ENCODE results near the gene RPS18. TPM values are rescaled to one million over a fixed set of nuclear protein-coding genes. Genes with fewer than 3 reads are reported as not detected.

RPS18 gene
- polyA plus RNA-seq, 3 donors: 2,430 to 3,295 (median 2,894) TPM

DNA sequence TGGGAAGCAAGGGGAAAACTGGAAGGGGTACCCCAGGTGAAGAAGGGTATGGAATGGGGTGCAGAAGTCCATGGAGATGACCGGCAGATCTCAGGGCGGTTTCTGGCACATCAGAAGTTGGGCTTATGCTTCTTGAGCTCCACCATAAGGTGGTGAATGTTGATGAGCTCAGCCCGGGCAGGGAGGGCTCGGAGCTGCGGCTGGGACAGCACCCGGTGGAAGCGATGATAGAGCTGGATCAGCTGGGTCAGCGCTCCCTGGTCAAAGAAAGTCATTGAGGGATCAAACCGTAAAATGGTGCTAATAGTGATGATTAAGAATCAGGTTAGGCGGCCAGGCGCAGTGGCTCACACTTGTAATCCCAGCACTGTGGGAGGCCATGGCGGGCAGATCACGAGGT lies 21.1 kb upstream of the RPS18 start:
- H3K27me3 ChIP-seq (ENCODE audit: control insufficient read depth in 2 of 2, insufficient read depth in 2 of 2, low read length in 2 of 2): no peaks in the 10 kb centered on the region
- WGBS (ENCODE audit: insufficient coverage): 99% methylated on average over 9 of the region's 13 CpGs
- no peak overlapping the region for H3K4me3 ChIP-seq (replicated peaks in 1 of 3; ENCODE audit: low read depth in 2 of 3, low read length in 3 of 3)
- no peaks in the 10 kb centered on the region for H3K9me3 ChIP-seq (replicated peaks in 1 of 2; ENCODE audit: control insufficient read depth in 1 of 2, insufficient read depth in 1 of 2, low read length in 2 of 2)
- no peak overlapping the region for H3K4me2 ChIP-seq (replicated peaks; ENCODE audit: extremely low read depth, low read length, poor library complexity, severe bottlenecking)
- Mint-ChIP-seq H3K27ac (peak overlapping the region in 4 of 7 donors; percentile 91 to 96 (median 94)), H3K4me1 (peaks cover 32% of the 10 kb centered on the region), H3K4me3 (no peak overlapping the region), H3K9me3 (no peaks in the 10 kb centered on the region), H3K36me3 (peaks cover 20 to 25% of the 10 kb centered on the region in 2 donors), H3K27me3 (ENCODE audit: low read depth in 3 of 3) (peaks cover 7 to 9% (median 7%) of the 10 kb centered on the region in 3 donors)
- H3K4me1 ChIP-seq (ENCODE audit: control insufficient read depth in 1 of 2, insufficient read depth in 2 of 2, low read length in 2 of 2): peaks cover 24 to 29% of the 10 kb centered on the region in 2 donors
- H3K9ac ChIP-seq (ENCODE audit: insufficient read depth, low read length, poor library complexity, severe bottlenecking): no peak overlapping the region
- H4K20me1 ChIP-seq (ENCODE audit: insufficient read depth, low read length): no peaks in the 10 kb centered on the region
- no peak for DNase-seq
- H3K27ac ChIP-seq (ENCODE audit: low read depth in 1 of 2, low read length in 2 of 2): peak overlapping the region in 1 of 2 donors; percentile 92
- peaks cover 13 to 21% of the 10 kb centered on the region in 2 donors for H3K36me3 ChIP-seq (replicated peaks in 1 of 2; ENCODE audit: control insufficient read depth in 1 of 2, insufficient read depth in 2 of 2, low read length in 2 of 2)
- H3K79me2 ChIP-seq (ENCODE audit: insufficient read depth, low read length): peaks cover 4% of the 10 kb centered on the region
- TF ChIP-seq, protein P1, sequence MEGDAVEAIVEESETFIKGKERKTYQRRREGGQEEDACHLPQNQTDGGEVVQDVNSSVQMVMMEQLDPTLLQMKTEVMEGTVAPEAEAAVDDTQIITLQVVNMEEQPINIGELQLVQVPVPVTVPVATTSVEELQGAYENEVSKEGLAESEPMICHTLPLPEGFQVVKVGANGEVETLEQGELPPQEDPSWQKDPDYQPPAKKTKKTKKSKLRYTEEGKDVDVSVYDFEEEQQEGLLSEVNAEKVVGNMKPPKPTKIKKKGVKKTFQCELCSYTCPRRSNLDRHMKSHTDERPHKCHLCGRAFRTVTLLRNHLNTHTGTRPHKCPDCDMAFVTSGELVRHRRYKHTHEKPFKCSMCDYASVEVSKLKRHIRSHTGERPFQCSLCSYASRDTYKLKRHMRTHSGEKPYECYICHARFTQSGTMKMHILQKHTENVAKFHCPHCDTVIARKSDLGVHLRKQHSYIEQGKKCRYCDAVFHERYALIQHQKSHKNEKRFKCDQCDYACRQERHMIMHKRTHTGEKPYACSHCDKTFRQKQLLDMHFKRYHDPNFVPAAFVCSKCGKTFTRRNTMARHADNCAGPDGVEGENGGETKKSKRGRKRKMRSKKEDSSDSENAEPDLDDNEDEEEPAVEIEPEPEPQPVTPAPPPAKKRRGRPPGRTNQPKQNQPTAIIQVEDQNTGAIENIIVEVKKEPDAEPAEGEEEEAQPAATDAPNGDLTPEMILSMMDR (IDR thresholded peaks at IDR 0.05): no peak
- intact Hi-C loops (cut with micrococcal nuclease): no loop called here
- H2AFZ ChIP-seq (ENCODE audit: insufficient read depth, low read depth, low read length, poor library complexity, severe bottlenecking): no peak overlapping the region

DNA sequence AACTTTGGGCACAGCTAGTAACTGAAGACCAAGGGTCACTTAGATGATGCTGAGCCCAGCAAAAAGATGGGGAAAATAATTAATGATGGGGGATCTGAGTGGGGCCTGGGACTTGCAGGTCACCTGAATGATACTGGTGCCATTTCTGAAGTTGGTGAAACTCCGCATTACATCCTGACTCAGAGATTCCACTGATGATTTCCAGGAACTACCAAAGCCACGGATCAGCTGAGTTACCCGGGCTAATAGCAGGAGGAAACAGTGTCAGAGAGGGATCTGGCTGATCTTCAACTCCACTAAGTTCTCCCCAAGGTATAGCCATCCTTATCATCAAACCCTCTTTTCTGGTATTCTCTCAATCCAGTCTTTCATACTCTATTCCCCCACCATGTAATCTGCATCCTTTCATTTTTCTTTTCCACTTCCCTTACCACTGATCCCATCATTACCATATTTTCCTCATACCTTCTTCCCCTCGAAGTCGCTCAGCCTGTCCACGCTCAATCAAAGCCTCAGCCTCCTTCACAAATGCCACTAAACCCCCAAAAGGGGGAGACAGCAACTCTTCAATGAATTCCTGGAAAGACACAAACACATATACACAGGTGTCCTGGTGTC lies 20.4 kb upstream of the RPS18 start:
- no peak for DNase-seq
- Mint-ChIP-seq H3K9me3 (no peaks in the 10 kb centered on the region), H3K4me3 (peak overlapping the region in 1 of 2 donors; percentile 46), H3K36me3 (peaks cover 21 to 28% of the 10 kb centered on the region in 2 donors), H3K27me3 (ENCODE audit: low read depth in 3 of 3) (peaks cover 4 to 8% (median 6%) of the 10 kb centered on the region in 3 donors), H3K27ac (peak overlapping the region in 2 of 7 donors; percentile 45 to 47), H3K4me1 (peaks cover 32% of the 10 kb centered on the region)
- Histone ChIP-seq H3K9ac (ENCODE audit: insufficient read depth, low read length, poor library complexity, severe bottlenecking) (no peak overlapping the region), H4K20me1 (ENCODE audit: insufficient read depth, low read length) (no peaks in the 10 kb centered on the region), H2AFZ (ENCODE audit: insufficient read depth, low read depth, low read length, poor library complexity, severe bottlenecking) (no peak overlapping the region), H3K27ac (ENCODE audit: low read depth in 1 of 2, low read length in 2 of 2) (no peak overlapping the region), H3K4me3 (replicated peaks in 1 of 3; ENCODE audit: low read depth in 2 of 3, low read length in 3 of 3) (no peak overlapping the region), H3K79me2 (ENCODE audit: insufficient read depth, low read length) (peaks cover 4% of the 10 kb centered on the region), H3K4me1 (ENCODE audit: control insufficient read depth in 1 of 2, insufficient read depth in 2 of 2, low read length in 2 of 2) (peaks cover 24 to 29% of the 10 kb centered on the region in 2 donors), H3K9me3 (replicated peaks in 1 of 2; ENCODE audit: control insufficient read depth in 1 of 2, insufficient read depth in 1 of 2, low read length in 2 of 2) (no peaks in the 10 kb centered on the region), H3K36me3 (replicated peaks in 1 of 2; ENCODE audit: control insufficient read depth in 1 of 2, insufficient read depth in 2 of 2, low read length in 2 of 2) (peaks cover 13 to 21% of the 10 kb centered on the region in 2 donors), H3K27me3 (ENCODE audit: control insufficient read depth in 2 of 2, insufficient read depth in 2 of 2, low read length in 2 of 2) (no peaks in the 10 kb centered on the region), H3K4me2 (replicated peaks; ENCODE audit: extremely low read depth, low read length, poor library complexity, severe bottlenecking) (no peak overlapping the region)
- TF ChIP-seq, protein P1 (IDR thresholded peaks at IDR 0.05): no peak
- 87% methylated on average over 6 of the region's 6 CpGs for WGBS (ENCODE audit: insufficient coverage)
- intact Hi-C loops (cut with micrococcal nuclease): no loop called here
